GM21825 (cell line): Measurements from ENCODE around the gene SHC3.
"Not testable (repeated sequence)": the region's sequence is repeated elsewhere in the genome, so short reads cannot be mapped to it uniquely, and the experiment has no call there.

Experiments used
- ATAC-seq: cut with Tn5 transposase; IDR thresholded peaks from one replicate; pipeline ENCODE4 v1.9.1; 2021; ENCODE audit warnings: mild to moderate bottlenecking, moderate library complexity; ENCODE audit not compliant: unreplicated experiment

Gene SHC3

GRCh38 chr9:89177944-89178829, at the start of gene SHC3:
TSS of gene SHC3 (minus strand) at chr9:89178818. CDS start at chr9:89178460, 358 bp downstream.
- no peak for ATAC-seq

GRCh38 chr9:89225991-89226471, 47.4 kb upstream of the SHC3 start:
- no peak for ATAC-seq

GRCh38 chr9:89225587-89225986, 47.0 kb upstream of the SHC3 start:
- ATAC-seq, result no peak

GRCh38 chr9:89225036-89225435, 46.4 kb upstream of the SHC3 start:
- ATAC-seq, result no peak

- ATAC-seq, result no peak
These were observed 46.0 kb upstream of the SHC3 start for GRCh38 chr9:89224633-89225032.

- no peak for ATAC-seq
These were observed 44.9 kb upstream of the SHC3 start for GRCh38 chr9:89223396-89223977.

- no peak for ATAC-seq
These were observed 41.0 kb upstream of the SHC3 start for GRCh38 chr9:89219637-89220036.

- ATAC-seq, result no peak
These were observed 39.7 kb upstream of the SHC3 start for GRCh38 chr9:89218040-89218928.

- no peak for ATAC-seq
These were observed 36.7 kb upstream of the SHC3 start for GRCh38 chr9:89215342-89215741.

GRCh38 chr9:89213396-89213880, 34.8 kb upstream of the SHC3 start:
- no peak for ATAC-seq

- no peak for ATAC-seq
These were observed 33.6 kb upstream of the SHC3 start for GRCh38 chr9:89212171-89212570.

- ATAC-seq, result not testable (repeated sequence)
These were observed 30.7 kb upstream of the SHC3 start for GRCh38 chr9:89209311-89209710.

- ATAC-seq, result no peak
These were observed 28.4 kb upstream of the SHC3 start for GRCh38 chr9:89207026-89207425.

- no peak for ATAC-seq
These were observed 26.2 kb upstream of the SHC3 start for GRCh38 chr9:89204801-89205200.

GRCh38 chr9:89195131-89195797, 16.6 kb upstream of the SHC3 start:
- ATAC-seq, result no peak

- ATAC-seq, result no peak
These were observed 16.0 kb upstream of the SHC3 start for GRCh38 chr9:89194421-89195130.

- ATAC-seq, result no peak
These were observed 12.4 kb upstream of the SHC3 start for GRCh38 chr9:89191004-89191403.

GRCh38 chr9:89189215-89189614, 10.6 kb upstream of the SHC3 start:
- no peak for ATAC-seq

- ATAC-seq, result no peak
These were observed 9.3 kb upstream of the SHC3 start for GRCh38 chr9:89187950-89188349.

GRCh38 chr9:89187541-89187940, 8.9 kb upstream of the SHC3 start:
- ATAC-seq, result no peak
